GM19455 (cell line): ENCODE measurements around the gene NRXN3.

Source experiments
- ATAC-seq: cut with Tn5 transposase; IDR thresholded peaks from one replicate; pipeline ENCODE4 v1.9.1; 2021; ENCODE audit not compliant: unreplicated experiment

The NRXN3 gene

DNA sequence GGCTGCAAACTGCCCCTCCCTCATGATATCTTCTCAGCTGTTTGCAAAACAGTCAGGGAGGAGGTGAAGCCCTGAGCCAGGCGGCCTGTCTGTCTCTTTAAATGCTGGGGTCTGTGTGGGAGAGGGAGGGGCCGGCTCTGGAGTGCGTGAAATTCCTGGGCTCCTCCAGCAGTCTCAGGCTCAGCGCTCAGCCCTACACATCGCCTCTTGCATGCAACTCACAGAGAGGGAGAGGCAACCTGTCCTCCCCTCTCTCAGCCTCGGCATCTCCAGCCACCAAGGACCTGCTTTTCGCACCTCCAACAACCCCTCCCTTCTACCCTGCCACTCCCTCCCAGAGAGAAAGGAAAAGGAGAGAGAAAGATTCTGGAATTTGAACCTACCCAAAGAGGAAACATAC lies at the start of gene NRXN3:
Gene NRXN3 (plus strand): TSS at position 171 of the 400 bp plus-strand sequence. CDS start 72,721 bp downstream, outside the sequence.
- no peak for ATAC-seq

DNA sequence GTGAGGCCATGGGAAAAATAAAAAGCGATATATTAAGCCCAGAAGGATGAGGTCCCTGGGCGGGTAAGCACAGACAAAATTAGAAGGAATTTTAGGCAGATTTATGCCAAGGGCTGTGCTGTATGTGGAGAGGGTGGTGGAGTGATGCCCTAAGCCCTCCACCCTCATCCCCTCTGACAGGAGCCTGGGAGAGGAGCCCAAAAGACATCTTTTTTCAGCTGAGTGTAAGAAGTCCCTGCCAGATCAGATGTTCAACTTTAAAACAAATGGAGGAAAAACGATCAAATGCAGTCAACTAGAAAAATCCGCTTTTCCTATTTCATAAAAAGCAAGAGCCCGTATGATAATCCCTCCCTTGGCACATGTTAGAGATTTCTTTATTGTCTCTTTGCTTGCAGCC lies 47.7 kb upstream of the NRXN3 start:
- no peak for ATAC-seq

GRCh38 chr14:78123650-78124253 lies 46.4 kb upstream of the NRXN3 start:
- ATAC-seq: no peak

DNA sequence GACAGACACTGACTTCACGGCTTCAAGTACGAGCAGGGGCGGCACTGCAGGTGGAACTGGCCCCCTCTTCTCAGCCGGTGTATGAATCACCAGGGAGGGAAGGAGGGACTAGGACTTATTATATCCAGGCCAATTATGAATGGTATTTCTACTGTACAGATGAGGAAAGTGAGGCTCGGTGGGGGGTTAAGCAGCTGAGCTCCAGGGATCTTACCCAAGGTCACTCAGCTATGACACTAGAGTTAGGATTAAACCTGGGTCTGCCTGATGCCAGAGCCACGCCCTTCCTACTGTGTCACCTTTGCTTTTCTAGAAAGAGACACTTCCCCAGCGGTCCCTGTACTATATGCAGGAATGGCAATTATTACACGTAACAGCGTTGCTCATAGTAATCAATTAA lies 42.2 kb upstream of the NRXN3 start:
- no peak for ATAC-seq

DNA sequence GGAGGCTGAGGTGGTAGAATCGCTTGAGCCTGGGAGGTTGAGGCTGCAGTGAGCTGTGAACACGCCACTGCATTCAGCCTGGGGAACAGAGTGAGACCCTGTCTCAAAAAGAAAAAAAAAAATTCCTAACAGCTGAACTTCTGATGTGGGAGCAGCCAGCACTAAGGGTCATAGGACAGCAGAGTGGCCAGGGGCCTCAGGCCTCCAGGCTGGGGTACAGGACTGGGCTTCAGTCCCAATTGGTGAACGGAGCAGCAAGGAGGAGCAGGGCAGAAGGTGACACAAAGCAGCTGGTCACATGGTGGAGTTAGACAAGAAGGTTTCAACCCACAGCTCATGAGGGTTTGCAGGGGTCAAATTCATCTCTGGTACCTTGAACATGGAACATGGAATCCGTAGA lies 40.8 kb upstream of the NRXN3 start:
- ATAC-seq: no peak

DNA sequence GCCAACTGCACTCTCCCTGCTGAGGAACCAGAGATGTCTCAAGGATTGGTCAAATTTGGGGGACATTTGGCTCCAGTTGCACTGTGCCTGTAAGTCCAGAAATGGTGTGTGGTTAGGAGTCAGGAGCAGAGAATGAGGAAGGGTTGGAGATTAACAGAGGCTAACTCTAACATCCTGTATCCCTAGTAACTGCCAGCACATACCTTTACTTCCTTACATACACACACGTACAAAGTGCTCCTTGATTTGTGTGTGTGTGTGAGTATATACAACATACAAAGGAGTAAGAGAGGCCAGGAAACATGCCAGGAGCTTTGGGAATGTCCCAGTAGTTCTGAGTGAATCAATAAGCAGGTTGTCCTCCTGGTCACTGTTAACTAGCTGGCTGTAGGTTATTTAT lies 39.8 kb upstream of the NRXN3 start:
- ATAC-seq: no peak

DNA sequence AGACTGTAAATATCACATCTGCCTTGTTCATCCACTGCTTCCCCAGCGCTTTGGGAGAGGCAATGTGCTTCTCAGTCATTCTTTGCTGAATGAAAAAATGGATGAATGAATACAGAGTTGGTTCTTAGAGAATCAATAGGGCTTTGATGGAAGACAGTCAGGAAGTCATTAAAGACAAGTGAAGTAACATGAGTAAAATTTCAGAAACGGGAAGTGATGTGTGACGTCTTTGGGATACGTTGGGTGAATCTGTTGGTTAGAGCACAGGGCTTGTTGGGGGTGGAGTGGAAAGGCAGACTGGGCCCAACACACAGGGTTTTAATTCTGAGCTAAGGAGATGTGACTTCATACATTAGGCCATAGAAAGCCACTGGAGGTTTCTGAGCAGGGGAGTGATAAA lies 39.0 kb upstream of the NRXN3 start:
- ATAC-seq: no peak

- ATAC-seq: no peak
These were observed 38.6 kb upstream of the NRXN3 start for GRCh38 chr14:78131616-78132015.

DNA sequence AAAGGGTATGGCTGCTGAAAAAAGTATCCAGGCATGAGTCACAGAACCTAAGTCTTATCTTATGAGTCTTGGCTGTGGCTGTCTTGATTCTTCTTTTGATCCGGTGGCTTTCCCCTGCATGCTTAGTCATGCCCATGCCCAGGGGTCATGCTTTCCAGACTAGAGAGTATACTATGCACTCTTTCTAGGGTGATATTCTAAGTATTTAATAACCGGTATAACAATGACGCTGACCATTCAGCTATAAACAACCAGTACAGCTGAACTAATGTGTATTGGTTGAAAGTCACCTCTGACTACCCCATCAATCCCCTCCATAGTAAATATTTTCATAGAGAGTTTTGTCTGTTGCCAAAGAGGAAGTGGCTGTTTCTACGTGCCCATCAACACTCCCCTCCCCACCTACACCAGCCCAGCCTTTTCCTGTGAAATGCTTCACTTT lies 34.7 kb upstream of the NRXN3 start:
- no peak for ATAC-seq

- no peak for ATAC-seq
These were observed 33.5 kb upstream of the NRXN3 start for GRCh38 chr14:78136695-78137094.

DNA sequence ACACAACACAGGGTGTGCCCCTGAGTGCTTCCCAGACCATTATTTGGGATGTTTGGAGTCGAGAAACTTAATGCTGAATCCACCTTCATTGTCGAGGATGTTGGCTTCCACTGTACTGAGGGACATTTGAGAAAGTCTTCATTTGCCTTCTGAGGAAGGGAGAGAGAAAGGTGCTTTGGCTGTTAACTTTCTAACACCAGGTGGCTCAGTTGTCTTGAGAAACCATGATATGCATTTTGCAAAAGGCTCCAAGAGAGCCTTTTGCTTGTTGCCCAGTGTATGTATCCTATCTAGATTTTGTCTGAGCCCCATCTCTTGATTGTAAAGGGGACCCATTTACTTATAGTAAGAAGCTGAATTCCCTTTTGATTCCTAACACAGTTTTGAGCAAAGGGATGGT lies 28.6 kb upstream of the NRXN3 start:
- no peak for ATAC-seq

DNA sequence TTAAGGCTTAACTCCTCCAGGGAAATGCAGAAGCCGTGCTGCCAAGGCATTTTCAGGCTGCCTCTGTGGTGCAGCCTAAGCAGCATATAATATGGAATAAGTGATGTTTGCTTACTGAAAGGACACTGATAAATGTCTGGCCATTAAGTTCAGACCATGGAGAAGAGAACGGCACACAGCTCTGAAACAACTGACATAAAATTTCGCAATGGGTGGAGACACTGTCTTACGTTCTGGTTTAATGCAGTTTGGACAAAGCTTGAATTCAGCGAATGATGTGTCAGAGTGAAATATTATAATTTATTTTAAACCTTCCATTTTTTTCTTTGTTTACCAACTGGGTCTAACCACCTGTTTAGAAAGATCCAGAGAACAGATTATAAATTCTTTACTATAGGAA lies 27.2 kb upstream of the NRXN3 start:
- ATAC-seq: no peak

GRCh38 chr14:78143489-78144145 lies 26.6 kb upstream of the NRXN3 start:
- no peak for ATAC-seq

DNA sequence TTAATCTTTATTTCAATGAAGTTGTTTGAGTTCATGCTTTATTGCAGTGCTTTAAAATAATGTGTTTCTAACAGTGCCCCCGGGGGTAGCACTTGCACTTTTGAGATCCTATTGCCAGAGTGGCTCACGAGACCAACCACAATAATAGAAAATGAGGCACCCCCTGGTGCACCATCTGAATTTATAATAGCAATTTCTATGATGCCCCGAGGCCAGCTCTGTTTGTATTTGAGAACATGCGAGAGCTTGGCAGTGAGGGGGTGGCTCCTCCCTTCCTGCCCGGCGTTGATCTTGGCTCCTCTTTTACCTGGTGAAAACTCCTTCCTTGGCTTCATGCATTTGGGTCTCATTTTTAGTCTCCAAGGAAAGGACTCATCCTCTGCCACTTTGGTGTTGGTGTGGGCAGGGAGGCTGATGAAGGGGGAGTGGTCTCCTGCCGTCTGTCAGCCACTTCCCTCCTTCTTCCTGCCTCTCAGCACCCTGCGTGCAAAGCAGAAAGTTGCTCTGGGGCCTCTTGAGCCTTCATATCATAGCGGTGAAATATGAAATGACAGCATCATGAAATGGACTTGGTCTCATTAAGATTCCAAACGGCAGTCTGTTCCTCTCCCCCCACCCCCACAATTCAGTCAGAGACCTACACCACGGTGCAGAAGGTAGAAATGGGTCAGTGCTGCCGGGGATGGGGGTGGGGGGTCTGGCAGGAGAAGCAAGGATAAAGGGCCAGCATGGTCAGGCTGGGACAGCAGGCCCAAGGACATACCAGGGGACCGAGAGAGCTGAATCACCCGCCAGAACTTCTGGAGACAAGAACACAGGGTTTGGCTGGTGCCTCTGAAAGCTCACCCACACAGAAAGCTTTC lies 17.7 kb upstream of the NRXN3 start:
- ATAC-seq: no peak

DNA sequence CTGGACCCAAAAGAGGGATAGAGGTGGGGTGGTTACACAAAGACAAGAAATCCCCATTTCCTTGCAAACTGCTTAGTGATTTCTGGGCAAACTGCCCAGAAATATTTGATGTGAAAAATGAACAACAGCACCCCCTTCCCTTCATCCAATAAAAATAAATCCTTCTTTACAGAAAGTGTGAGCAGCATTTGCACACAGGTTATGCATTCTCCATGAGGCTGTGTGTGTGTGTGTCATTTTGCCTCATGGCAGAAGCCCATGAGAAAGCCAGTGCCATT lies 17.2 kb upstream of the NRXN3 start:
- no peak for ATAC-seq

DNA sequence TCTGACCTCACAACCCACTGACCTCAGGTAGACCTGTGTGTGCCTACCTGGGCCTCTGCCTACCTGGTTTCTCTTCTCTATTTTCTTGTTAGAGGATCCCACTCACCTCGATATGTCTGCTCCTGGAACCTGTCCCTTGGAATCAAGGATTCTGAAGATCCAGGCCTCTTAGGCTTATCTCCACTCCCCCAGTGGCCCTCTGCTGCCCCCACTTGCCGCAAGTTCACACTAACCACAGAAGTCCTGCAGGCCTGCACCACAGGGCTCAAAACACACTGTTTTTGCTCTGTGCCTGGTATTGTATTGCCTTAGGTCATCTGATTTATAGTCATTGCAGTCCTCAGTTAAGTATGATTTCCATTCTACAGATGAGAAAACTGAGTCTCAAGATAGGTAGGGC lies 15.3 kb upstream of the NRXN3 start:
- no peak for ATAC-seq

DNA sequence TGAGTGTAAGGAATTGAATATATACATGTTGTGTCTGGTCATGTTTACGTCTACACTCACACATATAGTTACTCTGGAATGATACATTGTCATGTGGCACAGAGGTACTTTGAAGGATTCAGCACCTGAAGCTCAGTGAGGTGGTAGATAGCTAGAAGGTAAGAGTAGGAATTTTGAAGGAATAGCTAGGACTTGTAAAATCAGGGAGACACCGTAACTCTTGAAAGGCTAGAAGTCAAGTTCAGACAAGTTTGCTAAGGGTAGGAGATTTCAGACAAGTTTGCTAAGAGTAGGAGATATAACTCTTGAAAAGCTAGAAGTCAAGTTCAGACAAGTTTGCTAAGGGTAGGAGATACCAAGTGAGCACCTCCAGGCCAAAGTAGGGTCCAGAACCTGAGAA lies 14.0 kb upstream of the NRXN3 start:
- no peak for ATAC-seq

DNA sequence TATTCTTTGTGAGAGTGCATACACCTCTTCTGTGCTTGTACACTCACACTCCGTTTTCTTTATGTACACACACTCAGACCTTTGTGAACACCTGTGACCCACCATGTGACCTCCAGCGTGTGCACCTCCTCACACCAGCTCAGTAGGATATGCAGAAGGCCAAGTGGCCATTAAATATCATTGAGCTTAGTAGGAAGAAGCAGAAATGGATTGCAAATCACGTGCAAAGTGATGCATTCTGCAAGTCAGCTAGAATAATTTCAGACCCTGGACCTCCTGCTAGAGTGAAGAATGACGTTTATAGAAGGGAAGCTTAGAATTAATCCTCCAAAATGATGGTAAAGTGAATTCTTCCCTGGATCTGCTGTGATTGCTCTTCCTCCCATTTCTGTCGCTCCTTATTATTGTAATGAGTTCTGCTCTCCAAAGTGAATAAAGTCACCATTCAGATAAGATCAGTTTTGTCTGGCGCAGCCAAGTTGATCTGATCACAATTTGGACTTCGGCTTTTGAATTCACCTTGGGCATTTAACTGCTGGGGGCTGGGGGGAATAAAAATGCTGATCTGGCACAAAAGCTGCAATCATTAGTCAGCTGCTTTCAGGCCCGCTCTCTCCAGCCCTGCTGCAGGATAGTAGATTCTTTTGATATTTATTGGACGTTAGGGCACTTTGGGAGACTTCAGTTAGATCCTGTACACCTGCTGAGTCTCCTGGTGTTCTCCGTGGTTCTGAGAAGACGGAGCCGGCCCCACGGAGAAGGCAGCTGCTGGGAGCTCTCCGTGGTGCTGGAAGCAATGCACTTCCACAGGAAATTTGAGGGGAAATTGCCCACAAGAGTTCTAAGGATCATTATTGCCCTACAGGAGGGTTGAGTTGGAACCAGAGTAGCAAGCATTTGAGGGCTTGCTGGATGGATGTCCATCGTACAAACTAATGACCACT lies 12.4 kb upstream of the NRXN3 start:
- ATAC-seq: no peak

- no peak for ATAC-seq
These were observed 8.0 kb upstream of the NRXN3 start for GRCh38 chr14:78162202-78162601.

- no peak for ATAC-seq
These were observed 5.8 kb upstream of the NRXN3 start for GRCh38 chr14:78164226-78164853.

DNA sequence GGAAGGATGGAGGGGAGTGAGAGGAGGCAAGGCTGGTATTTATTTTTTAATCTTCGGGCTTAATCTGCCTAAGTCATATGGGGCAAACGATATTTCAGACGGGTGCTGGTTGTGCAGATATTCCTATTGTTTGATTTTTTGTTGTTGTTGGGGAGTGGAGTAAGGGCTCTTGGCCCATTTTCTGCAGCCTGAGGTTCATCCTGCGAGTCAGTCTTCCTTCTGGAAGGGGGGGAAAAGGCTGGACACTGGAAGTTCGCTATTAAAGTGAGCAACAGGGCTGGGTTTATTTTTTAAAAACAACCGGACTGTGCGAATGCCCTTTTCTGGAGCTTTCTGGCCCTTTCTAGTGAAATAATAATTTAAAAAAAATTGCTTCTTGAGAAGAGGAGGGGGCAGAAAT lies 2.3 kb downstream of the NRXN3 start:
- no peak for ATAC-seq
